ENCODE data around the gene IDH2. TPM values are rescaled to one million over a fixed set of nuclear protein-coding genes. Genes with fewer than 3 reads are reported as not detected.

IDH2 gene
- total and polyA plus RNA-seq, 2 of the 13 experiments (the other 11 are each of a cell fraction or from before 2014, with no cell fraction given), result 121 to 145 TPM

DNA sequence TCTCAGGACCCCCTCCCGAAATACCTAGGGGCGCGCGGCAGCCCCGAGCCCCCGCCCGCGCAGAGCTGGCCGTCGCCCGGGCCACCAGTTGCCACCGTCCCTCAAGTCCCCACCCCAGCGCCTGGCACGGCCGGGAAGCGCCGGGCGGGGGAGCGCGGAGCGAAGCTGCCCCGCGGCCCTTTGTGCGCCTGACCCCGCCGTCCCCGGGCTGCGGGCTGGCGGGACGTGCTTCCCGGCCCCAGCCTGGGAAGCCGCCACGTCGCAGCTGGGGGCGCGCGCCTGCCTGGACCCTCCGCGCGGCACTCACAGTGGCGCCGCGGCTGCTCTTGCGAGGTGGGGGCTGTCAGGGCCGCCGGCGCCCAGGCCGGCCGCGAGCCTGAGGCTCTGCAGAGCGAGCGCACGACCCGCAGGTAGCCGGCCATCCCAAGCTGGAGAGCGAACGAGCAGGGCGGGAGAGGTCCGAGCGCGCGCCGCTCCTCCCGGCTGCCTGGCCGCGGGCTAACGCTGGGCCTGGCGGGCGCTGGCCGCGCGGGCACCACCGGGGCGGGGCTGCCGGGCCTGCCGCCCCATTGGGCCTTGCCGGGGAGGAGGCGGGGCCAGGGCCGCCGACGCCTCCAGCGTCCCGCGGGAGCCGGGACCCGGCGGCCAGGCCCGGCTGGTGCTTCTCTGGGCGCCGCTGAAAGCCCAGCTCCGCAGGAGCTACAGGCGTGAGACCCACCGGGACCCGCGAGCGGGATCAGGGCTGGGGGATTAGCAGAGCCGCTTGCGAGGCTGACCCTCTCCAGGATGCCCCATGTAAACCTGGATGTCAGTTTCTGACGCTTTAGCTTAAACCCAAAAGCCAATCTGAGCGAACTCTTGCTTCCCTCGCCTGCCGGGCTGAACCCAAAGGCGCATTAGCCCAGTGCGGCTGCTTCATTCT lies at the start of gene IDH2 (continued):
- TF ChIP-seq ZBTB8A (CRISPR knock-in tag; IDR thresholded peaks at IDR 0.05; ENCODE audit: borderline replicate concordance, low read depth) (no peak), ISL2 (CRISPR knock-in tag; IDR thresholded peaks at IDR 0.05) (0 out of 2 replicates have a peak, but pooled peaks have one; percentile 12), ZNF746 (CRISPR knock-in tag; IDR thresholded peaks at IDR 0.05) (no peak), ZNF572 (CRISPR knock-in tag; IDR thresholded peaks at IDR 0.05) (no peak), DNMT1 (CRISPR knock-in tag; IDR thresholded peaks at IDR 0.05) (peak; percentile 72), ZNF598 (CRISPR knock-in tag; IDR thresholded peaks at IDR 0.05; ENCODE audit: borderline replicate concordance) (no peak), SP2 (CRISPR knock-in tag; IDR thresholded peaks at IDR 0.05) (peak; percentile 17; the same call in 1 of the 2 replicates), ZMYM3 (CRISPR knock-in tag; IDR thresholded peaks at IDR 0.05) (no peak), HES4 (CRISPR knock-in tag; IDR thresholded peaks at IDR 0.05; ENCODE audit: borderline replicate concordance) (peak; percentile 45; the same call in 1 of the 2 replicates), HOXA3 (CRISPR knock-in tag; IDR thresholded peaks at IDR 0.05) (peak; percentile 58), ZNF501 (CRISPR knock-in tag; IDR thresholded peaks at IDR 0.05) (no peak; the same call in 1 of the 2 replicates), DPF2 (CRISPR knock-in tag; IDR thresholded peaks at IDR 0.05; ENCODE audit: borderline replicate concordance, low read depth) (no peak), HDAC1 (CRISPR knock-in tag; IDR thresholded peaks at IDR 0.05) (peak; percentile 27; the same call in 1 of the 2 replicates)
- TF ChIP-seq, protein P1, sequence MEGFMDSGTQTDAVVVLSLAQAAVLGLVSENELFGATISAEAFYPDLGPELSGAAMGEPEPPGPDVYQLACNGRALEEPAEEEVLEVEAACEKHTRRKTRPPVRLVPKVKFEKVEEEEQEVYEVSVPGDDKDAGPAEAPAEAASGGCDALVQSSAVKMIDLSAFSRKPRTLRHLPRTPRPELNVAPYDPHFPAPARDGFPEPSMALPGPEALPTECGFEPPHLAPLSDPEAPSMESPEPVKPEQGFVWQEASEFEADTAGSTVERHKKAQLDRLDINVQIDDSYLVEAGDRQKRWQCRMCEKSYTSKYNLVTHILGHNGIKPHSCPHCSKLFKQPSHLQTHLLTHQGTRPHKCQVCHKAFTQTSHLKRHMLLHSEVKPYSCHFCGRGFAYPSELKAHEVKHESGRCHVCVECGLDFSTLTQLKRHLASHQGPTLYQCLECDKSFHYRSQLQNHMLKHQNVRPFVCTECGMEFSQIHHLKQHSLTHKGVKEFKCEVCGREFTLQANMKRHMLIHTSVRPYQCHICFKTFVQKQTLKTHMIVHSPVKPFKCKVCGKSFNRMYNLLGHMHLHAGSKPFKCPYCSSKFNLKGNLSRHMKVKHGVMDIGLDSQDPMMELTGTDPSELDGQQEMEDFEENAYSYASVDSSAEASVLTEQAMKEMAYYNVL (CRISPR knock-in tag; IDR thresholded peaks at IDR 0.05; ENCODE audit: borderline replicate concordance), result no peak; the same call in 1 of the 2 replicates
- TF ChIP-seq, protein P2, sequence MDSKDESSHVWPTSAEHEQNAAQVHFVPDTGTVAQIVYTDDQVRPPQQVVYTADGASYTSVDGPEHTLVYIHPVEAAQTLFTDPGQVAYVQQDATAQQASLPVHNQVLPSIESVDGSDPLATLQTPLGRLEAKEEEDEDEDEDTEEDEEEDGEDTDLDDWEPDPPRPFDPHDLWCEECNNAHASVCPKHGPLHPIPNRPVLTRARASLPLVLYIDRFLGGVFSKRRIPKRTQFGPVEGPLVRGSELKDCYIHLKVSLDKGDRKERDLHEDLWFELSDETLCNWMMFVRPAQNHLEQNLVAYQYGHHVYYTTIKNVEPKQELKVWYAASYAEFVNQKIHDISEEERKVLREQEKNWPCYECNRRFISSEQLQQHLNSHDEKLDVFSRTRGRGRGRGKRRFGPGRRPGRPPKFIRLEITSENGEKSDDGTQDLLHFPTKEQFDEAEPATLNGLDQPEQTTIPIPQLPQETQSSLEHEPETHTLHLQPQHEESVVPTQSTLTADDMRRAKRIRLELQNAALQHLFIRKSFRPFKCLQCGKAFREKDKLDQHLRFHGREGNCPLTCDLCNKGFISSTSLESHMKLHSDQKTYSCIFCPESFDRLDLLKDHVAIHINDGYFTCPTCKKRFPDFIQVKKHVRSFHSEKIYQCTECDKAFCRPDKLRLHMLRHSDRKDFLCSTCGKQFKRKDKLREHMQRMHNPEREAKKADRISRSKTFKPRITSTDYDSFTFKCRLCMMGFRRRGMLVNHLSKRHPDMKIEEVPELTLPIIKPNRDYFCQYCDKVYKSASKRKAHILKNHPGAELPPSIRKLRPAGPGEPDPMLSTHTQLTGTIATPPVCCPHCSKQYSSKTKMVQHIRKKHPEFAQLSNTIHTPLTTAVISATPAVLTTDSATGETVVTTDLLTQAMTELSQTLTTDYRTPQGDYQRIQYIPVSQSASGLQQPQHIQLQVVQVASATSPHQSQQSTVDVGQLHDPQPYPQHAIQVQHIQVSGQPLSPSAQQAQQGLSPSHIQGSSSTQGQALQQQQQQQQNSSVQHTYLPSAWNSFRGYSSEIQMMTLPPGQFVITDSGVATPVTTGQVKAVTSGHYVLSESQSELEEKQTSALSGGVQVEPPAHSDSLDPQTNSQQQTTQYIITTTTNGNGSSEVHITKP (CRISPR knock-in tag; IDR thresholded peaks at IDR 0.05; ENCODE audit: low read depth), result no peak
- TF ChIP-seq, protein P3, sequence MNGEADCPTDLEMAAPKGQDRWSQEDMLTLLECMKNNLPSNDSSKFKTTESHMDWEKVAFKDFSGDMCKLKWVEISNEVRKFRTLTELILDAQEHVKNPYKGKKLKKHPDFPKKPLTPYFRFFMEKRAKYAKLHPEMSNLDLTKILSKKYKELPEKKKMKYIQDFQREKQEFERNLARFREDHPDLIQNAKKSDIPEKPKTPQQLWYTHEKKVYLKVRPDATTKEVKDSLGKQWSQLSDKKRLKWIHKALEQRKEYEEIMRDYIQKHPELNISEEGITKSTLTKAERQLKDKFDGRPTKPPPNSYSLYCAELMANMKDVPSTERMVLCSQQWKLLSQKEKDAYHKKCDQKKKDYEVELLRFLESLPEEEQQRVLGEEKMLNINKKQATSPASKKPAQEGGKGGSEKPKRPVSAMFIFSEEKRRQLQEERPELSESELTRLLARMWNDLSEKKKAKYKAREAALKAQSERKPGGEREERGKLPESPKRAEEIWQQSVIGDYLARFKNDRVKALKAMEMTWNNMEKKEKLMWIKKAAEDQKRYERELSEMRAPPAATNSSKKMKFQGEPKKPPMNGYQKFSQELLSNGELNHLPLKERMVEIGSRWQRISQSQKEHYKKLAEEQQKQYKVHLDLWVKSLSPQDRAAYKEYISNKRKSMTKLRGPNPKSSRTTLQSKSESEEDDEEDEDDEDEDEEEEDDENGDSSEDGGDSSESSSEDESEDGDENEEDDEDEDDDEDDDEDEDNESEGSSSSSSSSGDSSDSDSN (CRISPR knock-in tag; IDR thresholded peaks at IDR 0.05), result peak; percentile 76
- TF ChIP-seq, protein P4, sequence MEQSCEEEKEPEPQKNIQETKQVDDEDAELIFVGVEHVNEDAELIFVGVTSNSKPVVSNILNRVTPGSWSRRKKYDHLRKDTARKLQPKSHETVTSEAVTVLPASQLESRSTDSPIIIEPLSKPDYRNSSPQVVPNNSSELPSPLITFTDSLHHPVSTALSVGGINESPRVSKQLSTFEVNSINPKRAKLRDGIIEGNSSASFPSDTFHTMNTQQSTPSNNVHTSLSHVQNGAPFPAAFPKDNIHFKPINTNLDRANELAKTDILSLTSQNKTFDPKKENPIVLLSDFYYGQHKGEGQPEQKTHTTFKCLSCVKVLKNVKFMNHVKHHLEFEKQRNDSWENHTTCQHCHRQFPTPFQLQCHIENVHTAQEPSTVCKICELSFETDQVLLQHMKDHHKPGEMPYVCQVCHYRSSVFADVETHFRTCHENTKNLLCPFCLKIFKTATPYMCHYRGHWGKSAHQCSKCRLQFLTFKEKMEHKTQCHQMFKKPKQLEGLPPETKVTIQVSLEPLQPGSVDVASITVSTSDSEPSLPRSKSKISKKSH (CRISPR knock-in tag; IDR thresholded peaks at IDR 0.05; ENCODE audit: borderline replicate concordance), result 0 out of 2 replicates have a peak, but pooled peaks have one; percentile 16
